Measurements from ENCODE around the gene PLA2G4D.

PLA2G4D gene

GRCh38 chr15:42141795-42142667 is 47.7 kb upstream of the PLA2G4D start:
- ATAC-seq: no peak
- no peak for TF ChIP-seq GLIS3 (CRISPR knock-in tag; IDR thresholded peaks at IDR 0.05)
- TF ChIP-seq CSDC2 (CRISPR knock-in tag; IDR thresholded peaks at IDR 0.05): no peak
- TF ChIP-seq ARNTL (CRISPR knock-in tag; IDR thresholded peaks at IDR 0.05; ENCODE audit: borderline replicate concordance, low read depth): no peak
- TF ChIP-seq ZNF70 (CRISPR knock-in tag; IDR thresholded peaks at IDR 0.05): no peak
- no peak for TF ChIP-seq TCF4 (CRISPR knock-in tag; IDR thresholded peaks at IDR 0.05; ENCODE audit: borderline replicate concordance)
- no peak for TF ChIP-seq ZNF565 (CRISPR knock-in tag; conservative IDR thresholded peaks at IDR 0.05; ENCODE audit: low read depth)
- TF ChIP-seq ZNF8 (CRISPR knock-in tag; IDR thresholded peaks at IDR 0.05): no peak
- no peak for TF ChIP-seq POU6F1 (CRISPR knock-in tag; IDR thresholded peaks at IDR 0.05; ENCODE audit: borderline replicate concordance, low read depth)
- no peak for TF ChIP-seq BACH2 (CRISPR knock-in tag; IDR thresholded peaks at IDR 0.05; ENCODE audit: borderline replicate concordance)
- TF ChIP-seq ZFP3 (CRISPR knock-in tag; IDR thresholded peaks at IDR 0.05): no peak
- no peak for TF ChIP-seq CREB5 (CRISPR knock-in tag; IDR thresholded peaks at IDR 0.05; ENCODE audit: low read depth)
- no peak for TF ChIP-seq CSRNP3 (CRISPR knock-in tag; IDR thresholded peaks at IDR 0.05)
- no peak for TF ChIP-seq ZC3H10 (CRISPR knock-in tag; IDR thresholded peaks at IDR 0.05)
- no peak for TF ChIP-seq SNAI2 (CRISPR knock-in tag; IDR thresholded peaks at IDR 0.05)
- no peak for TF ChIP-seq ISL1 (CRISPR knock-in tag; IDR thresholded peaks at IDR 0.05)
- TF ChIP-seq OSR1 (CRISPR knock-in tag; IDR thresholded peaks at IDR 0.05): no peak
- TF ChIP-seq PPARA (CRISPR knock-in tag; IDR thresholded peaks at IDR 0.05; ENCODE audit: borderline replicate concordance): no peak
- no peak for TF ChIP-seq ZFP30 (CRISPR knock-in tag; IDR thresholded peaks at IDR 0.05)

- TF ChIP-seq TCF4 (CRISPR knock-in tag; IDR thresholded peaks at IDR 0.05; ENCODE audit: borderline replicate concordance) (no peak), TSHZ2 (CRISPR knock-in tag; IDR thresholded peaks at IDR 0.05) (no peak), CSDC2 (CRISPR knock-in tag; IDR thresholded peaks at IDR 0.05) (no peak), PATZ1 (CRISPR knock-in tag; IDR thresholded peaks at IDR 0.05; ENCODE audit: borderline replicate concordance) (no peak), RARB (CRISPR knock-in tag; IDR thresholded peaks at IDR 0.05) (no peak), BACH2 (CRISPR knock-in tag; IDR thresholded peaks at IDR 0.05; ENCODE audit: borderline replicate concordance) (no peak), ZC3H10 (CRISPR knock-in tag; IDR thresholded peaks at IDR 0.05) (no peak), ESRRG (CRISPR knock-in tag; IDR thresholded peaks at IDR 0.05) (no peak), GLIS3 (CRISPR knock-in tag; IDR thresholded peaks at IDR 0.05) (no peak), ZNF565 (CRISPR knock-in tag; conservative IDR thresholded peaks at IDR 0.05; ENCODE audit: low read depth) (no peak), SNAI2 (CRISPR knock-in tag; IDR thresholded peaks at IDR 0.05) (no peak), CSRNP3 (CRISPR knock-in tag; IDR thresholded peaks at IDR 0.05) (no peak), ZFP3 (CRISPR knock-in tag; IDR thresholded peaks at IDR 0.05) (no peak), POU6F1 (CRISPR knock-in tag; IDR thresholded peaks at IDR 0.05; ENCODE audit: borderline replicate concordance, low read depth) (no peak), OSR1 (CRISPR knock-in tag; IDR thresholded peaks at IDR 0.05) (no peak), ISL1 (CRISPR knock-in tag; IDR thresholded peaks at IDR 0.05) (no peak), PPARA (CRISPR knock-in tag; IDR thresholded peaks at IDR 0.05; ENCODE audit: borderline replicate concordance) (no peak)
- ATAC-seq: no peak
Observed at GRCh38 chr15:42141246-42141645, 46.9 kb upstream of the PLA2G4D start.
